GM18861 (cell line): ENCODE measurements around the gene BRICD5.

ENCODE experiments used
- ATAC-seq: cut with Tn5 transposase; IDR thresholded peaks from one replicate; pipeline ENCODE4 v1.9.1; 2021; ENCODE audit not compliant: unreplicated experiment

BRICD5 gene

DNA sequence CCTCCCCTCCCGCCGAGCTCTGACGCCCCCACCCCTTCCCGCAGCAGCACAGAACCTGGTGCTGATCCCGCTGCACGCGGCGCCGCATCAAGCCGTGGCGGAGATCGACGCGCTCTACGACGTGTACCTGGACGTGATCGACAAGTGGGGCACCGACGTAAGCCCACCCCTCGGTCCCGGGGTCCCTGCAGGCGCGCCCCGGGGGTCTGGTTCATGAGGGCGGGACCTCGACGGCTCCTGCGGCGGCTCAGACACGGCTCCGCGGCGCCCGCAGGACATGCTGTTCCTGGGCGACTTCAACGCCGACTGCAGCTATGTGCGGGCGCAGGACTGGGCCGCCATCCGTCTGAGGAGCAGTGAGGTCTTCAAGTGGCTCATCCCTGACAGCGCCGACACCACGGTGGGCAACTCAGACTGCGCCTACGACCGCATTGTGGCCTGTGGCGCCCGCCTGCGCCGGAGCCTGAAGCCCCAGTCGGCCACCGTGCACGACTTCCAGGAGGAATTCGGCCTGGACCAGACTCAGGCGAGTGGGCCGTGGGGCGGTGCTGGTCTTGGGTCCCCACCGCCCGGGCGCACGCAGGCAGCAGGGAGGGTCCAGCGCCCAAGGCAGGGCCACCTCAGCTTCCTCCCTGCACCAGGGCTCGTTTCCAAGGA, 27.0 kb upstream of the BRICD5 start:
- no peak for ATAC-seq

DNA sequence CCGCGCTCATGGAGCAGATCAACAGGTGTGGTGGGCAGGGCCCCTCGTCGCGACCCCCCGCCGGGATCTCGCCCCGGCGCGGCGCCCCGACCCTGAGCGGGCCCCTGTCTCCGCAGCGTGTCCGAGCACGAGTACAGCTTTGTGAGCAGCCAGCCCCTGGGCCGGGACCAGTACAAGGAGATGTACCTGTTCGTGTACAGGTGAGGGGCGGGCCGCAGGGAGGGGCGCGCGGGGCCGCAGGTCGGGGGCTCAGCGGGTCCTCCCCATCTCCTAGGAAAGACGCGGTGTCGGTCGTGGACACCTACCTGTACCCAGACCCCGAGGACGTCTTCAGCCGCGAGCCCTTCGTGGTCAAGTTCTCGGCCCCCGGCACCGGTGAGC, 26.4 kb upstream of the BRICD5 start:
- ATAC-seq: no peak

DNA sequence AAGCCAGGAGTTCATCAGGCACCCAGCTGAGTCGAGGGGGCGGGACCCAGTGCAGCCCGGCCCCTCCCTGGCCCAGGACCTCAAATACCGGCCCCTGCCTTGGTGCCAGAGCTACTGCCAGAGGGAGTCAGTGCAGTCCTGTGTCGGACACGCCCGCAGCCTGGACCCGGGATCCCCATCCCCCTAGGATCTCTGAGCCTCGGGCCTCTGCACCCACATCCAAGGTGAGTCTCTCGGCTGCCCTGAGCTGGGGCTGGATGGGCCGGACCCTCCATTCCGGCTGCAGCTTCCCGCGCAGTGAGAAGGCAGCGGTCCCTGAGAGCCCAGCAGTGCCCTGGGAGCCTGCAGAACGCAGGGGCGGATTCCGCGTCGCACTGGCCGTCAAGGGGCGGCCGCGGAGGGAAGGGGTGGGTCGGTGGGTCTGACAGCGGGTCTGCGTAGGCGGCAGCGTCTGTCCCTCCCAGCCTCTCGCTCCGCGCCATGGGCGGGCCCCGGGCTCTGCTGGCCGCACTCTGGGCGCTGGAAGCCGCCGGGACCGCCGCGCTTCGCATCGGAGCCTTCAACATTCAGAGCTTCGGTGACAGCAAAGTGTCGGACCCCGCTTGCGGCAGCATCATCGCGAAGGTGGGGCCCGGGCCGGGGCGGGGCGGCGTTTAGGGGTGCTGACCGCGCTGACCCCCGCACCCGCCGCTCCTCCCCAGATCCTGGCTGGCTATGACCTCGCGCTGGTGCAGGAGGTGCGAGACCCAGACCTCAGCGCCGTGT, 25.9 kb upstream of the BRICD5 start, which contains the start of gene DNASE1L2:
Gene DNASE1L2 (plus strand): TSS at position 108 of the 765 bp plus-strand sequence. CDS start 373 bp downstream, at position 481.
- ATAC-seq: no peak

DNA sequence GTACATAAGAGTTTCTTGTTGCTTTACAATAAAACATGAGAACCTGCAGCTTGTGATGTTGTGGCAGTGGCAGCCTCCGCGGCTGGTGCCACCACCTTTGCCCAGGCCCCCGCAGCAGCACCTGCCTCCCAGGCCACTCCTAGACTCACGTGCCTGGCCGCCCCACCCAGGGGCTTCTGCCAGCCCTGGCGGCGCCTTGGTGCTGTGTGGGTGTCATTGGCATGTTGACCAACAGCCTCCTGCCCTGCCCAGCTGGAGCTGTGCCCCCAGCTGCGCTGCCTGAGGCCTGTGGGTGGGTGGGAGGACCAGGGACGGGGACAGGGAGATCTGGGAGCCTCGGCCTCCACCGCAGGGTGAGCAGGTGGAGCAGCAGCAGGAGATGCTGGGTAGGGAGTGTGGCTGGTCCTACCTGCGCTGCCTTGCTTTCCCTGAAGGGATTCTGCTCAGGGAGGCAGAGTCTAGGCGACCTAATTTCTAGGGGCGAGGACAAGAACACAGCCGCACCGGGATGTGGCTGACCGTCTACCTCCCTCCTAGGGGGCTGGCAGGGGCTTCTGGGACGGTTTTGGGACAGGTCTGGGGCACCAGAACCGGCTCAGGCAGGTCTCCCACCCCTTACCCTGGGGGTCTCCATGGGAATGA, 25.2 kb upstream of the BRICD5 start:
- ATAC-seq: no peak

DNA sequence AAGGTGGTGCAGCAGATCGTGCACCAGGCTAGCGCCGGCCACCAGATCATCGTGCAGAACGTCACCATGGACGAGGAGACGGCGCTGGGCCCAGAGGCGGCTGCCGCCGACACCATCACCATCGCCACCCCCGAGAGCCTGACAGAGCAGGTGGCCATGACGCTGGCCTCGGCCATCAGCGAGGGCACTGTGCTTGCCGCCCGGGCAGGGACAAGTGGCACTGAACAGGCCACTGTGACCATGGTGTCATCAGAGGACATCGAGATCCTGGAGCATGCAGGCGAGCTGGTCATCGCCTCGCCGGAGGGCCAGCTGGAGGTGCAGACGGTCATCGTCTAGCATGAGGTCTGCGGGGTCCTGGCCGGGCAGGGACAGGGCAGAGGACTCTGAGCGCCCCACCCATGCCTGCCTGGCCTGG, 24.6 kb upstream of the BRICD5 start:
- no peak for ATAC-seq

DNA sequence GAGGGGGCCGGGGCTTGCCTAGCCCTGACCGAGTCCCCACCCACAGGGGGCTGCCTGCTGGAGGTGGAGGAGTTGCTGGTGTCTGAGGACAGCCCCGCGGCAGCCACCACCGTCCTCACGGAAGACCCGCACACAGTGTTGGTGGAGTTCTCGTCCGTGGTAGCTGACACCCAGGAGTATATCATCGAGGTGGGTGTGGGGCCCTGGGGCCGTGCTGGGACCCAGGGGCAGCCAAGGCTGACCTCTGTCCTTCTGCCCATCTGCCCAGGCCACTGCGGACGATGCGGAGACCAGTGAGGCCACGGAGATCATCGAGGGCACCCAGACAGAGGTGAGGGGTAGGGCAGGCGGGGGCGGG, 24.1 kb upstream of the BRICD5 start:
- no peak for ATAC-seq

DNA sequence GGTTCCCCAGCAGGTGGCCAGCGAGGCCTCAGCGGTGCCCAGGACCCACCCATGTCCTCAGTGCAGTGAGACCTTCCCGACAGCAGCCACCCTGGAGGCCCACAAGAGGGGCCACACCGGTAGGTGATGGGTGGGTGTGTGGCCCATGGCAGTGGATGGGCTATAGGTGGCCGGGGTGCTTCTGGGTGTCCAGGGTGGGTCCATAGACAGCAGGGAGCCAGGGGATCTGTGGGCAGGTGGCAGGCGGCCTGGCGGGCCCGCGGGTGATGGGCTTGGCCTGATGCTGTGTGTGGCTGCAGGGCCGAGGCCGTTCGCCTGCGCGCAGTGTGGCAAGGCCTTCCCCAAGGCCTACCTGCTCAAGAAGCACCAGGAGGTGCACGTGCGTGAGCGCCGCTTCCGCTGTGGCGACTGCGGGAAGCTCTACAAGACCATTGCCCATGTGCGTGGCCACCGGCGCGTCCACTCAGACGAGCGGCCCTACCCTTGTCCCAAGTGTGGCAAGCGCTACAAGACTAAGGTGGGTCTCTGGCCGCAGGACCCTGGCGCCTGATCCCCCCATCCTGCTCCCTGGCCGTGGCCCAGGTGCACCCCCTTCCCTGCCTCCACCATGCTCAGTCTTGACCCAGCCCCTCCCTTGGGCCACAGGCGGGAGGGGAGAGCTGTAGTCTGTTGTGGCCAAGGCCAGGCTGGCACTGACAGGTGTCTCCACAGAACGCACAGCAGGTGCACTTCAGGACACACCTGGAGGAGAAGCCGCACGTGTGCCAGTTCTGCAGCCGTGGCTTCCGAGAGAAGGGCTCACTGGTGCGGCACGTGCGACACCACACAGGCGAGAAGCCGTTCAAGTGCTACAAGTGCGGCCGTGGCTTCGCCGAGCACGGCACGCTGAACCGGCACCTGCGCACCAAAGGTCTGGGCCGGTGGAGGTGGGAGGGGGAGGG, 23.5 kb upstream of the BRICD5 start:
- ATAC-seq: no peak

DNA sequence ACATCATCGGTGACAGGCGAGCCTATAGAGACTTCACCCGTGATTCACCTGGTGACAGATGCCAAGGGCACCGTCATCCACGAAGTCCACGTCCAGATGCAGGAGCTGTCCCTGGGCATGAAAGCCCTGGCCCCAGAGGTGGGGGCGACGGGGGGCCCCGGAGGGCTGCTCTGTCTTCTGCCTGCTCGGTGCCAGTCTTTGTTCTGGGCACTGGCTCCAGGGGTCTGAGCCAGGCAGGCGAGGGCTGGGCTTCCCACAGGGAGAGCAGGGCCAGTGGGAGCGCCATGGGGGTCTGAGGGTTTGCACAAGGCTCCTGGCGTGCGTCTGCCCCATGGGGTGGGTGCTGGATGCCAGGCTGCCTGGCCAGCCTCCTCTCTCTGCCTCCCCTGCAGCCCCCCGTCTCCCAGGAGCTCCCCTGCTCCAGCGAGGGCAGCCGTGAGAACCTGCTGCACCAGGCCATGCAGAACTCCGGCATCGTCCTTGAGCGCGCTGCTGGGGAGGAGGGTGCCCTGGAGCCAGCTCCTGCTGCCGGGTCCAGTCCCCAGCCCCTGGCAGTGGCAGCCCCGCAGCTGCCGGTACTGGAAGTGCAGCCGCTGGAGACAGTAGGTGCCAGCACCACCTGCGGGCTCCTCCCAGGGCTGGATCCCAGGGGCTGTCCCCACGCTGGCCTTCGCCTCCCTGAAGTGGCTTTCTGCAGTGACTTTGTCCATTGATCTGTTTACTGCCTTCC, 22.5 kb upstream of the BRICD5 start:
- ATAC-seq: no peak

DNA sequence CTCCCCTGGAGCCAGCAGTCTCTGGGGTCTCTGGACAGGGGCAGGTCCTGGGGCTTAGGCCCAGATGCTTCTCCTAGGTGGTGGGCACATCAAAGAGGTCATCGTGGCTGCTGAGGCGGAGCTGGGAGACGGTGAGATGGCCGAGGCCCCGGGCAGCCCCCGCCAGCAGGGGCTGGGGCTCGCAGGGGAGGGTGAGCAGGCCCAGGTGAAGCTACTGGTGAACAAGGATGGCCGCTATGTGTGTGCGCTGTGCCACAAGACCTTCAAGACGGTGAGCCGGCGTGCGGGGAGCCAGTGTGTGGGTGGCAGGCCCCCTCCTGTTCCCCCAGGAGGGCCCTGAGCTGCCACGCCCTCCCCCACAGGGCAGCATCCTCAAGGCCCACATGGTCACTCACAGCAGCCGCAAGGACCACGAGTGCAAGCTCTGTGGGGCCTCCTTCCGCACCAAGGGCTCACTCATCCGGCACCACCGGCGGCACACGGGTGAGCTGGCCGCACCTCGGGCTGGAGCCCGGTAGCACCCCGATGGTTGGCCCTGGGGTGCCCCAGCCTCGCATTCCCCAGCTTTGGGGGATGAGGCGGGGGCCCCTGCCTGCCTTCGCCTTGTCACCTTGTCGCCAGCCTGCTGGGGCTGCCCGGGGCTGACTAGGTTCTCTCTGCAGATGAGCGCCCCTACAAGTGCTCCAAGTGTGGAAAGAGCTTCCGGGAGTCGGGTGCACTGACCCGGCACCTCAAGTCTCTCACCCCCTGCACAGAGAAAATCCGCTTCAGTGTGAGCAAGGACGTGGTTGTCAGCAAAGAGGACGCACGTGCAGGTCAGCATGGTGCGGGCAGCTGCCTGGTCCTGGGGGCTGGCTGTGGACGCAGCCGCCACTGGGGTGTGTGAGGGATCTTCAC, 21.7 kb upstream of the BRICD5 start:
- no peak for ATAC-seq

DNA sequence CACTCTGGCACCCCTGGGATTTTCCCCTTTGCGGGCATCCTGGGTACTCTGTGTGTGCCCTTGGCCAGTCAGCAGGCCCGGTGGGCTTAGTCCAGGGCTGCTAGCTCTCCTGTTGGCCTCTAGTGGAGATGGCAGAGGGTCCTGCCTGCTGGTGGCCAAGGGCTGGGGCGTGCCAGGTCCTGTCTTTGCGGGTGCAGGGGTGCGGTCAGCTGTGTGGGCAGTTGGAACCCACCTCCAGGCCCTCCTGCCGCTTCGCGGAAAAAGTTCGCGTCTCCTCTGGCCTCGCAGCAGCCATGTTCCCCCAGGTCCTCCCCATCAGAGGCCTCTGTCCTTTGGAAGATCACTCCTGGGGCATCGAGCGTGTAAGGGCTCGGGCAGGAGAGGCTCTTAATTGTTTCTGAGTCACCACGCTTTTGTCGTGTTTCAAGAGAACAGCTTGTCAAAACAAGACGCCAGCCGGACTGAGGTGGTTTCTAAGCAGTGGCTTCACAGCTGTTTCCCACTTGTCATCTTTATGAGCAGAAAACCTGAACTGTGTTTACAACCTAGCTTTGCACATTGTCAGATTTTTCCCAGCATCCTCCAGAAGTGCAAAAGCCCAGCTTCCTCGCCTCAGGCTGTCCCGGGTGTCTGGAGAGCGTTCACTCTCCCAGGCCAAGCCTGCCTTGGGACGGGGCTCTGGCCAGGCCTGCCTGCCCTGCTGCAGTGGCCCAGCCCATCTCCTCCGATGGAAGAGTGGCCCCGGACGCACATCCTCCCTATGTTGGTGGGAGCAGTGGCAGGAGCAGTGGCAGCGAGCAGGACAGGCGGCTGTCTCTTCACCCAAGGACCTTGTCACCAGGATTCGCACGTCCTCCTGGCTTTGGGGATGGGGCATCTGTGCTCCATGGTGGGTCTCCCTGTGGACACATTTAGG, 20.6 kb upstream of the BRICD5 start:
- no peak for ATAC-seq

DNA sequence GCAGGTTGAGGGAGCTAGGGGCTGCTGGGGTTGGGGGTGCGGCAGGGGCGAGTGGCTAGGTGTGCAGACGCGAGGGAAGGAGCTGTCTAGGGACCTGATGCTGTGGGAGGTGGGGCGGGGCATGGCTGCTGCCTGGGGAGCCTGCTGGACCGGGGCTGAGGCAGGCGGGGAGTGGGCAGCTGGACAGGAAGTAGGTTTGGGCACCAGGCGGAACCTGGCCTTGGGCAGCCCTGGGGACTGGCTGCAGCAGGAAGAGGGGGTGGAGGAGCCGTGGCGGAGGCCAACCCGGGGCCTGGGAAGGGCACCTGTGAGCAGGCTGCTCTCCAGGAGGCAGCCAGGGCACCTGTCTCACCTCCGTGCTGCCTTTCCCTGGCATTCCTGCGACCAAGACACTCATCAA, 19.7 kb upstream of the BRICD5 start:
- no peak for ATAC-seq

DNA sequence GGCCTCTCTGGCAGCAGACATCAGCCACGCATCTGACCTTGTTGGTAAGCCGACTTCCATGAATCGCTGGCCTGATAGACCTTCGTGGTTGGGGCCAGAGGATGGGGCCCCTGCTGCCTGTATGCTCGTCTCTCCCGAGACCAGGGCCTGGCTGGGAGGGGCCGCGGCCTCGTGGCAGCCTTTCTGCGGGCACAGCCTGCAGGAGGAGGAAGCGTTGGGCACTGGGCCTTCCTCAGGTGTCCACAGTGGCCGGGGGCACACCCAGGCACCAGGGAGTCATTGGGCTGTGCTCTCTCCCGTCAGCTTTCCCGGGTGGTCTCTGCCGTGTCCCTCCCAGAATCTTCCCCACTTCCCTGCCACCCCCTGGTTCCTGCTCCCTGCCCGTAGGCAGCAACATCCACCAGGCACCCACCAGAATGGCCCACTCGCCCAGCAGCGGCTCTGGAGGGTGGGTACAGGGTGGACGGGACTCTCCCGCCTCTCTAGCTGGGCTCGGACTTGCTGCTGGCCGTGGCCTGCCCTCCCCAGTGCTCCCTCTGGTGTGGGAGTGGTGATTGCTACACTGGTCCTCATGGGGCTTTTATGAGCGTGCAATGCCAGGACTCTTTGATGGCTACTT, 19.1 kb upstream of the BRICD5 start:
- no peak for ATAC-seq

DNA sequence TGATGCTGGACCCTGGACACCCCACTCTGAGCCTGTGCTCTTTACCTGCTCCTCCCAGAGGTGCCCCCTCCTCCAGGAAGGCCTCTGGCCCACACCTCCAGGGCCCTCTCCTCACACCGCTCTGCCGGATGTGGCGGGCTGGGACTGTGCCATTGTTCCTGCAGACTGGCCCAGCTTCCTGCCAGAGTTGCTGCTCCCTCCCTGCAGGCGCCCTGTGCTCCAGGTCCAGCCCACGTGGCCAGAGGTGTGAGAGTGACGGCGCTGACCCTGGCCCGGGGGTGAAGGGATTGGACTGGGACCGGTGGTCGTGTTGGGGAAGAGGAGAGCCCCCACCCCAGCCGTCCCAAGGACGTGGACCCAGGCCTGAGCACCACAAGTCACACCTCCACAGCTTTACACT, 18.4 kb upstream of the BRICD5 start:
- ATAC-seq: no peak

DNA sequence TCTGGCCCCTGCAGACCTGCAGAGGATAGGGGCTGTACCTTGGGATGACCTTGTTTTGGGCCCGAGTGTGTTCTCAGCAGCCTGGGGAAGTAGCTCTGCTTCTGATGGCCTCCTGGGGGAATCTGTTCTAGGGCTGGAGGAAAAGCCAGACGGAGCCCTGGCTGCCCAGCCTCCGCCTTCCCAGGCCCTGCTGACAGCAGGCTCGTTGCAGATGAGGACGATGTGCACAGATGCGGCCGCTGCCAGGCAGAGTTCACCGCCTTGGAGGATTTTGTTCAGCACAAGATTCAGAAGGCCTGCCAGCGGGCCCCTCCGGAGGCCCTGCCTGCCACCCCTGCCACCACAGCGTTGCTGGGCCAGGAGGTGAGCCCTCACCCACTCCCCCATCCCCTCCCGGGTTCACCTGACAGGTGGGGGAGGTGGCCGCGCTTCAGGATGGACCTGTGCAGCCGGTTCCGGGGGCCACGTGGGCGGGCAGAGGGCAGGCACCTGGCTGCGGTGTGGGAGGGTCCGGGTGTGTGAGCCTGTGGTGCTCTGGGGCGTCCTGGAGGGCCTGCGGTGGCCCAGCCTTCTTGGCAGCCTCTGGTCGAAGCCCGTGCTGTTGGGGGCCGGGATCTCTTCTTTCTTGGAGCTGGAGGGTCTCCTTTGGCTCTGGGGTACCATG, 17.6 kb upstream of the BRICD5 start:
- no peak for ATAC-seq

DNA sequence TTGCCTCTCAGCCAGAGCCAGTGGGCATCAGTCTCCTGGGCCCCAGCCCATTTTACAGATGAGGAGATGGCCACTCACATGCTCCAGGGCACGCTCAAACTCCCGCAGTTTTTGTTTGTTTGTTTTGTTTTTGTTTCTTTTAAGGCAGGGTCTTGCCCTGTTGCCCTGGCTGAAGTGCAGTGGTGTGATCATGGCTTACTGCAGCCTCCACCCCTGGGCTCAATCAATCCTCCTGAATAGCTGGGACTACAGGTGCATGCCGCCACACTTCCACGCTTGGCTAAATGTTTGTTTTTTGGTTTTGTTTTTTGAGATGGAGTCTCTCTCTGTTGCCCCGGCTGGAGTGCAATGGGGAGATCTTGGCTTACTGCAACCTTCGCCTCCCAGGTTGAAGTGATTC, 16.3 kb upstream of the BRICD5 start:
- ATAC-seq: no peak

DNA sequence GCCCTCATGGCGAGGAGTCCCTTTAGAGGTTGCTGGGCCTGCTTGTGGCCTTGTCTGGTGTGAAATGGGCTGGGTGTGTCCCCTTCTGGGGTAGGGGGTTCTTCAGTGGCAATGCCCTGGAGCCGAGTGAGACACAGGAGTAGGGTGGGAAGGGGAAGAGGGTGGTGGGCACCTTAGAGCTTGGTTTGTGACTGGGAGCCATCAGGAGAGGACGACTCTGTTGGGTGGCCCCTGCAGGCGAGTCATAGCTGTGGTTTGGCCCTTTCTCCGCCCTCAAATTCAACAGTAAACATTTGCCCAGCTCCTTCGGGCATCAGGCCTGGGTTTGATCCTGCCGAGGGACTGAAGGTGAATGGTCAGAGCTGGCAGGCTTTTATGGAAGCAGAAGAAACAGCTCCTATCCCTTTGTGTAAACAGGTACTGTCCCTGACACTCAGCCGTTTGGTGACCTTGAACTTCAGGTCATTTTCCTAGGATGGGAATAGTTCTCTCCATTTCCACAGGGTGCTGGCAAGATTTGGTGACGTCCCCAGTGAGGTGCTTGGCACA, 15.7 kb upstream of the BRICD5 start:
- no peak for ATAC-seq

DNA sequence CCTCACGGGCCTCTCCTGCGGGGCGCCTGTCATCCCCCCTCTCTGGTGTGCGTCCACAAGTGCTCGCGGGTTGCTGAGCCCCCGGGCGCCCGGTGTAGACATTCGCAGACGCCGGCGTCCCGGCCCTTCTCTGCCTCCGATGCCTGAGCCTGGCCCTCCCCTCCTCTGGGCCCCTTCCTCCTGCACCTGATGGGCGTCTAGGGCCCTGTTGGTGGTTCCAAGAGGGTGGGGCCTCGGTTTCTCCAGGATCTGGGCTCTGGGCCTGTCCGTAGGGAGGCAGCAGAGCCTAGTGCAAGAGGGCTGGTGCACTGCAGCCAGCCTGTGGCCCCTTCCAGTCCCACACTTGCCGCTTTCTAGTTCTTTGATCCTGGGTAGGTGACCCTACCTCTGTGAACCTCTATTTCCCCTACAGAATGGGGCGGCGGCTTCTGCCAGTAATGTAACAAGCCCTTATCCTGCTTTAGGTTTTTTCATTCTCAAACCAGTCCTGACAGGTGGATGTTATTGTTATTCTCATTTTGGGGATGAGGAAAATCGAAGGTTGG, 13.4 kb upstream of the BRICD5 start:
- peak; percentile 5 for ATAC-seq
